H9 (cell line): ENCODE measurements around the gene OLFM1. TPM values are rescaled to one million over a fixed set of nuclear protein-coding genes. Genes with fewer than 3 reads are reported as not detected.
A peak's percentile ranks its signal among the peaks of the same experiment; 100 is the strongest.

Experiments used
- DNase-seq: peaks from one replicate; pipeline ENCODE4 v3.0.0-alpha.2; 2017
- H2AFZ ChIP-seq: one replicate; pipeline ENCODE4 v1.6.1; 2013; ENCODE audit warnings: mild to moderate bottlenecking, low read length, control low read depth, moderate library complexity
- H2AK5ac ChIP-seq: 2 replicates; pipeline ENCODE4 v1.6.1; 2013; ENCODE audit warnings: low read length, control low read depth, mixed read lengths; ENCODE audit not compliant: insufficient read length
- H2BK120ac ChIP-seq: one replicate; pipeline ENCODE4 v1.6.1; 2013; ENCODE audit warnings: low read depth, mild to moderate bottlenecking, low read length, control low read depth, inconsistent platforms; ENCODE audit not compliant: poor library complexity, severe bottlenecking
- H2BK12ac ChIP-seq: 2 replicates; pipeline ENCODE4 v1.6.1; 2013; ENCODE audit warnings: low read length, control low read depth, mixed read lengths, low read depth; ENCODE audit not compliant: insufficient read length
- H2BK15ac ChIP-seq: 2 replicates; pipeline ENCODE4 v1.6.1; 2013; ENCODE audit warnings: low read depth, low read length, control low read depth
- H2BK20ac ChIP-seq: one replicate; pipeline ENCODE4 v1.6.1; 2013; ENCODE audit warnings: low read depth, mild to moderate bottlenecking, low read length, control low read depth, inconsistent platforms; ENCODE audit not compliant: poor library complexity, severe bottlenecking
- H2BK5ac ChIP-seq: 2 replicates; pipeline ENCODE4 v1.6.1; 2013; ENCODE audit warnings: low read length, control low read depth, mixed read lengths; ENCODE audit not compliant: insufficient read length
- H3K14ac ChIP-seq: 2 replicates; pipeline ENCODE4 v1.6.1; 2013; ENCODE audit warnings: low read length, control low read depth; ENCODE audit not compliant: insufficient read depth
- H3K18ac ChIP-seq: 2 replicates; pipeline ENCODE4 v1.6.1; 2013; ENCODE audit warnings: low read depth, mild to moderate bottlenecking, mixed read lengths, low read length, control low read depth; ENCODE audit not compliant: insufficient read length
- H3K23ac ChIP-seq: 2 replicates; pipeline ENCODE4 v1.6.1; 2013; ENCODE audit warnings: low read length, control low read depth, mixed read lengths, low read depth; ENCODE audit not compliant: insufficient read length
- H3K23me2 ChIP-seq: 2 replicates; pipeline ENCODE4 v1.6.1; 2013; ENCODE audit warnings: low read depth, mild to moderate bottlenecking, mixed read lengths, low read length, control low read depth; ENCODE audit not compliant: insufficient read length, poor library complexity, severe bottlenecking
- H3K27ac ChIP-seq: 2 replicates; pipeline ENCODE4 v1.5.1; 2013; ENCODE audit warnings: low read length, control low read depth, mixed read lengths, low read depth; ENCODE audit not compliant: insufficient read length
- H3K27me3 ChIP-seq: 2 replicates; pipeline ENCODE4 v1.6.1; 2013; ENCODE audit warnings: low read length, control low read depth, inconsistent platforms; ENCODE audit not compliant: insufficient read depth
- H3K4ac ChIP-seq: 2 replicates; pipeline ENCODE4 v1.6.1; 2013; ENCODE audit warnings: low read depth, mild to moderate bottlenecking, control low read depth, inconsistent platforms, low read length, moderate library complexity
- H3K4me1 ChIP-seq: 2 replicates; pipeline ENCODE4 v1.6.1; 2013; ENCODE audit warnings: low read length, control low read depth, inconsistent platforms; ENCODE audit not compliant: insufficient read depth
- H3K4me2 ChIP-seq: 2 replicates; pipeline ENCODE4 v1.6.1; 2013; ENCODE audit warnings: low read length, control low read depth, mixed read lengths; ENCODE audit not compliant: insufficient read length, insufficient read depth
- H3K56ac ChIP-seq: 2 replicates; pipeline ENCODE4 v1.6.1; 2013; ENCODE audit warnings: low read depth, mild to moderate bottlenecking, mixed read lengths, low read length, control low read depth; ENCODE audit not compliant: insufficient read length
- H3K79me1 ChIP-seq: 2 replicates; pipeline ENCODE4 v1.6.1; 2013; ENCODE audit warnings: low read depth, mild to moderate bottlenecking, moderate library complexity, low read length, control low read depth, inconsistent platforms; ENCODE audit not compliant: insufficient read depth, poor library complexity, severe bottlenecking
- H3K79me2 ChIP-seq: 2 replicates; pipeline ENCODE4 v1.6.1; 2013; ENCODE audit warnings: low read length, control low read depth, inconsistent platforms; ENCODE audit not compliant: insufficient read depth
- H3K9ac ChIP-seq: 2 replicates; pipeline ENCODE4 v1.6.1; 2013; ENCODE audit warnings: low read length, control low read depth, mixed read lengths; ENCODE audit not compliant: insufficient read length; ENCODE audit errors: extremely low read depth
- H3K9me3 ChIP-seq: one replicate; pipeline ENCODE4 v1.6.1; 2013; ENCODE audit warnings: low read depth, low read length, inconsistent platforms; ENCODE audit not compliant: control insufficient read depth
- H3T11ph ChIP-seq: one replicate; pipeline ENCODE4 v1.6.1; 2013; ENCODE audit warnings: mild to moderate bottlenecking, low read length, control low read depth, inconsistent platforms
- H4K20me1 ChIP-seq: one replicate; pipeline ENCODE4 v1.6.1; 2013; ENCODE audit not compliant: control insufficient read depth, insufficient read length, insufficient read depth
- H4K5ac ChIP-seq: 2 replicates; pipeline ENCODE4 v1.6.1; 2013; ENCODE audit warnings: low read depth, mild to moderate bottlenecking, mixed read lengths, low read length, control low read depth; ENCODE audit not compliant: insufficient read length
- H4K8ac ChIP-seq: replicated peaks from 2 replicates; pipeline ENCODE4 v1.6.1; 2013; ENCODE audit warnings: low read length, control low read depth, mixed read lengths, low read depth; ENCODE audit not compliant: insufficient read length
- H4K91ac ChIP-seq: 2 replicates; pipeline ENCODE4 v1.6.1; 2013; ENCODE audit warnings: low read depth, mild to moderate bottlenecking, moderate library complexity, mixed read lengths, low read length, control low read depth; ENCODE audit not compliant: insufficient read length
- H3K27ac Mint-ChIP-seq, 3 experiments: 2 replicates in 2 of 3; 3 replicates in 1 of 3; pipeline ENCODE4 v1.8.0; 2020 to 2021; ENCODE audit warnings: mixed read lengths in 3 of 3, mild to moderate bottlenecking in 1 of 3, moderate library complexity in 1 of 3
- H3K27me3 Mint-ChIP-seq: 2 replicates; pipeline ENCODE4 v1.8.0; 2021; ENCODE audit warnings: low read depth, mild to moderate bottlenecking, moderate library complexity, mixed read lengths
- H3K36me3 Mint-ChIP-seq, 3 experiments: 2 replicates in 2 of 3; 3 replicates in 1 of 3; pipeline ENCODE4 v1.8.0; 2020 to 2021; ENCODE audit warnings: low read depth in 3 of 3, mixed read lengths in 3 of 3; ENCODE audit not compliant: insufficient read depth in 1 of 3
- H3K4me1 Mint-ChIP-seq, 2 experiments: 2 replicates each; pipeline ENCODE4 v1.8.0; 2020; ENCODE audit warnings: mixed read lengths in 2 of 2
- H3K4me3 Mint-ChIP-seq, 2 experiments: 2 replicates in 1 of 2; 3 replicates in 1 of 2; pipeline ENCODE4 v1.8.0; 2020 to 2021; ENCODE audit warnings: mild to moderate bottlenecking in 2 of 2, mixed read lengths in 2 of 2, moderate library complexity in 1 of 2
- H3K9me3 Mint-ChIP-seq, 2 experiments: 2 replicates in 1 of 2; 3 replicates in 1 of 2; pipeline ENCODE4 v1.8.0; 2020; ENCODE audit warnings: mild to moderate bottlenecking in 2 of 2, mixed read lengths in 2 of 2, moderate library complexity in 1 of 2
- WGBS: extraction: QIAGEN DNeasy Blood & Tissue Kit; methylation state at CpG from one replicate; pipeline ENCODE4 v1.1.7; 2013; ENCODE audit warnings: missing lambda C conversion rate, low lambda C conversion rate, mixed read lengths; ENCODE audit not compliant: insufficient read length; ENCODE audit errors: extremely low coverage; 5-methylcytosine and 5-hydroxymethylcytosine counted together
- total RNA-seq: library from RNA; stranded (reverse); gene quantifications from 2 replicates; pipeline ENCODE4 v1.2.1, GENCODE V29; 2021
- TF ChIP-seq, protein P1 (sequence below): fragments of 200-600 bp; sonication (generic); conservative IDR thresholded peaks from 3 replicates; pipeline ENCODE4 v1.8.0; 2021; ENCODE audit warnings: antibody characterized with exemption, mild to moderate bottlenecking

OLFM1 gene
- total RNA-seq, 1 experiment from 2014 or later = 34.1 TPM

DNA sequence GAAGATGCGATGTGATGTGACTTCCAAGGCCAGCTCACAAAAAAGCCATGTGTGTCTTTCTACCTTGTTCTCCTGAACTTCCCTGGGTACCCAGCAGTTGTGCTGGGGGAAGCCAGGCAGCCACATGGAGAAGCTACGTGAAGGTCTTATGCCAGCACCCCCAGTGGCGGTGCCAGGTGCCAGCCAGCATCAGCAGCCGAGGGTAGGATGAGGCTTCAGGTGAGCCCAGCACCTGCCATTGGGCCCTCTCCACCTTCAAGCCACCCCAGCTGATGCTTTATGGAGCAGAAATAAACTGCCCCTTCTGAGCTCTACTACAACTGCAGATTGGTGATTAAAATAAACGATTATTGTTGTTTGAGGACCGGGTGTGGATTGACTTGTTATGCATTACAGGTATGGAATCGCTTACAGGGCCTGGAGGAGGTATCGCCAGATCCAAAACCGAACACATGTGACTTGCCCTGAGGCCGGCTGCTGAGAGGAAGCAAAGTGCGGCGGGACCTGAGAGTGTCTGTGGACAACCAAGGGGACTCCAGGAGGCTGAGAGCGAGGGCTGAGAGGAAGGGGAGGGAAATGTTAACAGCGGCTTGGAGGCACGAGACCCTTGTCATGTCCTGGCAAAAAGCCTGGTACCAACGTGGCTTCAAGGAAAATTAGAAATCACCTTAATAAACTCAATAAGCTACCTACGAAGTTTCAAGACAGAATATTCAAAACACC is 36.0 kb upstream of the OLFM1 start:
- Mint-ChIP-seq H3K4me3 (no peak overlapping the region), H3K36me3 (peaks cover 0 to 2% (median 0%) of the 10 kb centered on the region in 3 experiments; a peak in 2 of 7 replicates), H3K27me3 (peaks cover 3% of the 10 kb centered on the region), H3K9me3 (peaks cover 0 to 9% of the 10 kb centered on the region in 2 experiments; a peak in 2 of 5 replicates), H3K4me1 (0 out of 4 replicates have a peak, but pooled peaks cover 0 to 2% of the 10 kb centered on the region in 2 experiments), H3K27ac (no peak overlapping the region)
- Histone ChIP-seq H3K56ac (no peak overlapping the region), H2AFZ (no peak overlapping the region), H2BK120ac (no peak overlapping the region), H4K91ac (no peak overlapping the region), H3K27ac (no peak overlapping the region), H3K79me1 (no peaks in the 10 kb centered on the region), H3K79me2 (no peaks in the 10 kb centered on the region), H4K5ac (no peak overlapping the region), H3K4me2 (no peak overlapping the region), H4K8ac (no peak overlapping the region), H3K27me3 (no peaks in the 10 kb centered on the region), H3K23me2 (no peaks in the 10 kb centered on the region), H3K4me1 (no peaks in the 10 kb centered on the region), H3K14ac (no peak overlapping the region), H3K4ac (no peak overlapping the region), H3K18ac (no peak overlapping the region), H3K9me3 (no peaks in the 10 kb centered on the region), H2BK12ac (no peak overlapping the region), H3T11ph (no peak overlapping the region), H2BK5ac (no peak overlapping the region), H3K9ac (no peak overlapping the region), H2BK20ac (no peak overlapping the region), H3K23ac (no peak overlapping the region), H2AK5ac (no peak overlapping the region), H2BK15ac (no peak overlapping the region), H4K20me1 (no peaks in the 10 kb centered on the region)
- DNase-seq = peak; percentile 18
- TF ChIP-seq, protein P1, sequence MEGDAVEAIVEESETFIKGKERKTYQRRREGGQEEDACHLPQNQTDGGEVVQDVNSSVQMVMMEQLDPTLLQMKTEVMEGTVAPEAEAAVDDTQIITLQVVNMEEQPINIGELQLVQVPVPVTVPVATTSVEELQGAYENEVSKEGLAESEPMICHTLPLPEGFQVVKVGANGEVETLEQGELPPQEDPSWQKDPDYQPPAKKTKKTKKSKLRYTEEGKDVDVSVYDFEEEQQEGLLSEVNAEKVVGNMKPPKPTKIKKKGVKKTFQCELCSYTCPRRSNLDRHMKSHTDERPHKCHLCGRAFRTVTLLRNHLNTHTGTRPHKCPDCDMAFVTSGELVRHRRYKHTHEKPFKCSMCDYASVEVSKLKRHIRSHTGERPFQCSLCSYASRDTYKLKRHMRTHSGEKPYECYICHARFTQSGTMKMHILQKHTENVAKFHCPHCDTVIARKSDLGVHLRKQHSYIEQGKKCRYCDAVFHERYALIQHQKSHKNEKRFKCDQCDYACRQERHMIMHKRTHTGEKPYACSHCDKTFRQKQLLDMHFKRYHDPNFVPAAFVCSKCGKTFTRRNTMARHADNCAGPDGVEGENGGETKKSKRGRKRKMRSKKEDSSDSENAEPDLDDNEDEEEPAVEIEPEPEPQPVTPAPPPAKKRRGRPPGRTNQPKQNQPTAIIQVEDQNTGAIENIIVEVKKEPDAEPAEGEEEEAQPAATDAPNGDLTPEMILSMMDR = no peak
- no CpG with 5 or more reads among the region's 17 CpGs for WGBS
